T47D (cell line): ENCODE measurements around the gene ADGRF3.
"Not testable (repeated sequence)": the region's sequence is repeated elsewhere in the genome, so short reads cannot be mapped to it uniquely, and the experiment has no call there.

Source experiments
- DNase-seq, 2 experiments: peaks; one replicate each; pipeline versions ENCODE4 v3.0.0 to v3.0.0-alpha.2; 2011 to 2012; ENCODE audit warnings: low read depth in 1 of 2, low spot score in 1 of 2
- JUND ChIP-seq: IDR thresholded peaks from 2 replicates; pipeline ENCODE4 v1.6.1; 2012; ENCODE audit warnings: low read depth
- in situ Hi-C: cut with HindIII; loops from 2 replicates; pipeline ENCODE4 v1.10.0; 2016; ENCODE audit warnings: low sequenced_read_pairs, low pct_unique_long_range_greater_than_20kb

Gene ADGRF3

GRCh38 chr2:26326514-26326913 lies 20.1 kb downstream of the ADGRF3 start:
- in situ Hi-C loops = no loop called here
- DNase-seq = no peak

DNA sequence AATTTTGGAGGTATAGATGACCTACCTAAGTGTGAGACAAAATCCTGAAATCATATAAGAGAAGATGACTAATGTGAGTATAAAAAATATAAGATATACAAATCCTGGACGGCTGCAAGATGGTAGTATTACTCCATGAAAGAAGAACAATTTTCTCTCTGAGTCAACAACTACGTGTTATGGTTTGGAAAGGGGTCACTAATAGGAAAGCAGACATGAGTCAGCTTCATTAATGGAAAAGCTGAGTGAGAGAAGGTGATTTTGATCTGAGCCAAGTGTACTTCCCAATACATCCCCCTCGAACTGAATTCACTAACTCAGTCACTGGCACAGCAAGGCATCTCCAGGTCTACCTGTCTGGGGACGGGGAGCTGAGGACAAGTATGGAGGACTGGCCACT lies 20.7 kb downstream of the ADGRF3 start:
- in situ Hi-C loops = no loop called here

More at GRCh38 chr2:26326514-26326913, 20.1 kb downstream of the ADGRF3 start:
- TF ChIP-seq JUND = no peak

DNA sequence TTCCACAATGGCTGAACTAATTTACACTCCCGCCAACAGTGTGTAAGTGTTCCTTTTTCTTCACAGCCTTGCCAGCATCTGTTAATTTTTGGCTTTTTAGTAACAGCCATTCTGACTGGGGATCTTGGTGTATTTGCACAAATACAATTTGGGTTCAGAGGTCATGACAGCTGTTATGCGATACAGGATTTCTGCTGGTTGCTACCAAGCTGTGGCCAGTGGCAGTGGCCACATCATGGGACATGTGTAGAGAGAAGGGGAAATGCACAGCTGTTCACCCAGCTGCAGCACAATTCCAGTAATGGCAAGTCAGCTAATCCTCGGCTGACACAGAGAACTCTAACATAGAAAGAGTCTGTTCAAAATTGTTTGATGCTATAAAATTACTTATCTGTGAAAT lies 21.7 kb downstream of the ADGRF3 start:
- in situ Hi-C loops = no loop called here
- TF ChIP-seq JUND = no peak

More for the DNA sequence above, 20.7 kb downstream of the ADGRF3 start:
- no peak for DNase-seq
- TF ChIP-seq JUND = no peak

GRCh38 chr2:26324479-26324878 lies 22.1 kb downstream of the ADGRF3 start:
- DNase-seq, in situ Hi-C loops: not testable (repeated sequence)

More for the DNA sequence above, 21.7 kb downstream of the ADGRF3 start:
- DNase-seq = no peak

DNA sequence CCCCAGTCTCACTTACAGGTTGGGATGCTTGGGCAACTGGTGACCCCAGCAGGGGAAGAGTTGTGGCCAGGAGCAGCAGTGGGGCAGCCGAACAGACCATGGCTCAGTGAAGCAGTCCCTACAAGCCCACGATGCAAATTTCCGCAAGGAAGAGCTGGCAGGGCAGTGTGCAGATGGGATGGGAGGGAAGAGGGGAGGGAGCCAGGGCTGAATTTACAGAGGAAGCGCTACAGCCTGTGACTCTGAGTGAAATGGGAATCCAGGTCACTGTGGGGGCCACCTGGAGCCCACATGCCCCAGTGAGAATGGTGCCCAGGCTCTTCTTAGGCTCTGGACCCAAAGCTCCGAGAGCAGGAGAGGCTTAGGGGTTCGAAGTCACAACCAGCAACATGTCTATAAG lies 27.6 kb downstream of the ADGRF3 start:
- in situ Hi-C loops = no loop called here
- no peak for TF ChIP-seq JUND
- no peak for DNase-seq

DNA sequence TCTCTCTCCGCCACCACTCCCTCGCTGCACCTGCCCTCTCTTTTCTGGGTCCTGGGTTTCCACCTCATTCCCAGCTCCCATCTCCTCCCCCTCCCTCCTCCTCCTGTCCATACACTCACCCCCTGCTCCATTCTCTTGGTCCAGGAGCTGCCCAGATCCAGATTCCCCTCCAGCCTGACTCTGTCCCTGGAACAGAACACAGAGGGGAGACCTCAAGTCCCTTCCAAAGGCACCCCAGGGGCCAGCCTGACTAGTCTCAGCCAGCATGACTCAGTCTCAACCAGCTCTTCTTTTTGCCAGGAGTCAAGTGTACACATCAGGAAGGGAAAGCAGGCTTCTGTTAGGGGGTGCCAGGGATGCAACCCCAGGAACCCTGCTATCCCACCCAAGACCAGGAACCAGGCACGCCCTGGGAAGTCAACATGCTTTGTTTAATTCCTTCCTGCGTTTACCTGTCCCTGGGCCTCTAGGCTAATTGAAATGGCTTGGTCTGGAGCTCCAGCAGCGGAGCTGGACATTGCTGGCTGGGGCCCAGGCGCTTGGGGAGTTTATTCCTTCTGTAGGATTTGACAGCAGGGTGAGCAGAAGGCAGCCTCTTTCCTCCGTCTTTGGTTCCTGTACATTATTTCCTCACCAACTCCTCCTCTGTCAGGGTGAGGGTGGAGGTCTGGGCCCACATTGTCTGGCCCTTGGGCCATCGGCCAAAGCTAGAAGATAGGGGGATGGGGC lies 29.0 kb downstream of the ADGRF3 start:
- in situ Hi-C loops = no loop called here
- no peak for TF ChIP-seq JUND
- no peak for DNase-seq

DNA sequence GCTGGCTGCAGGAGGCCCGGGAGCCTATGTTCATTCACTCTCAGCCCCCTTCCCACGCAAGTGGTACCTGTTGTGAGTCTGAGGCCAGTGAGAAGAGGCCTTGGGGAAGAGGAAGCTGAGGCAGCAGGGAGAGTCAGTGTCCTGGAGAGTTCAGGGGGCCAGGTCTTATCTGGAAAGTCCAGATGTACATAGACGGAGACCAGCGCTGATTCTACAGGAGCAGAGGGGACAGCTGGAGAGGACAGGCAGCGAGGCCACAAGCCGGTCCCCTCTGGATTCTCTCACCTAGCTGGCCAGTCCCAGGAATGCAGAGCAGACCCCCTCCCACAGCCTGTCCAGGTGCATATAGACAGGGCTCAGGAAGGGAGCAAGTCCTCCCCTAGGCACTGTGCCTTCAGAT lies 29.7 kb downstream of the ADGRF3 start:
- no peak for DNase-seq
- in situ Hi-C loops = no loop called here

DNA sequence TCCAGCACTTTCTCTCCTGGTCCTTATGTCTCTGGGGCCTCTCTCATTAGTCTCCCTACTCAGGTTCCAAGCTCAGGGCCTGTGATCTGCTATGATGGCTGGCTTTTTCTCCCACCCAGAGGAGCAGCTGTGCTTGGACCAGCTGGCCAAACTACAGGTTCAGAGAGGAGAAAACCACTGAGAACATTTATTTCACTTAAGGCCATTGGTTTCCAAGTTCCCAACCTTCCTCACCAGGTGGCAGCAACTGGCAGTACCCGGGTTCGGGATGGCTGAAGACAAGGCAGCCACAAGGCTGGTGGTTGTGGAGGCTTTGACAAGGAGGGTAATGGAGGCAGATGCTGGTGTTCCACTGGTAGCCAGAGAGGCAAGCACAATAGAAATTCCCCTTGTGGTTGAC lies 30.5 kb downstream of the ADGRF3 start:
- in situ Hi-C loops = no loop called here
- DNase-seq = peak in 1 of 2 experiments; percentile 55
- no peak for TF ChIP-seq JUND

More for the DNA sequence above, 29.7 kb downstream of the ADGRF3 start:
- TF ChIP-seq JUND = no peak

GRCh38 chr2:26314243-26314642 lies 32.3 kb downstream of the ADGRF3 start:
- DNase-seq = no peak
- no peak for TF ChIP-seq JUND
- in situ Hi-C loops = no loop called here

DNA sequence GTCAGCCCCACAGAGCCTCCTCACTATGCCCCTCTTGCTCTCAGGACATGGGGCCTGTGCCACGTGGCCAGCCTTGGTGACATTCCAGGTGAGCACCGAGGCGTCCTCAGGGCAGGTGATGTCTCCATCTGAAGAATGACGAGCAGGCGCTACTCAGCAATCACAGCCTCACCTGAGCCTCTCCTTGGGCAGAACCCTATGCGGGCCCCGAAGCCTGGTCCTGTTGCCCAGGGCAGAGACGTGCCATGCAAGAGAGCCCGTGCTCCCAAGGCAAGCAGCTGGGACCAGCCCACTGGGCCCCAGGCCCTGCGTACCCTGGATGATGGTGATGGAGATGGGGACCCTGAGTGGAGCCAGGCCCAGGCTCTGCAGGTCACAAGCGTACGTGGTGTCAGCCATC lies 33.1 kb downstream of the ADGRF3 start:
- TF ChIP-seq JUND = no peak
- in situ Hi-C loops = no loop called here
- DNase-seq = no peak

DNA sequence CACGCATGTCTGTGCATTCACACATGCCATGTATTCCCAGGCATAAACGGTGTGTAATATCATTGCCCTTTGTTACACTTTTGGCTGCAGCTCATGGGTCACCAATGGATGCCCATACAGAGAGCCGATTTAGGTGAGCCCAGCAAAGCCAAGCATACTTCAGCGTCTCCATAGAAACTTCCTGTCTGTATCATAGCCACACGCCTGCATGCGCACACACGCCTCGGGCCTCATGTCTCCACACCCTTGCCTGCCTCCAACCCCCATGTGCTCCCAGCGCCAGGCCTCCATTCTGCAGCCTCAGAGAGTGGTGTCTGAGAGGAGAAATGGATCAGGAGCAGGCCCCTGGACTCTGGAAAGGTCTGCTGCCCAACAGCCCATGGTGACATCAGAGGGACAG lies 34.1 kb downstream of the ADGRF3 start:
- TF ChIP-seq JUND = no peak
- in situ Hi-C loops = no loop called here
- no peak for DNase-seq

DNA sequence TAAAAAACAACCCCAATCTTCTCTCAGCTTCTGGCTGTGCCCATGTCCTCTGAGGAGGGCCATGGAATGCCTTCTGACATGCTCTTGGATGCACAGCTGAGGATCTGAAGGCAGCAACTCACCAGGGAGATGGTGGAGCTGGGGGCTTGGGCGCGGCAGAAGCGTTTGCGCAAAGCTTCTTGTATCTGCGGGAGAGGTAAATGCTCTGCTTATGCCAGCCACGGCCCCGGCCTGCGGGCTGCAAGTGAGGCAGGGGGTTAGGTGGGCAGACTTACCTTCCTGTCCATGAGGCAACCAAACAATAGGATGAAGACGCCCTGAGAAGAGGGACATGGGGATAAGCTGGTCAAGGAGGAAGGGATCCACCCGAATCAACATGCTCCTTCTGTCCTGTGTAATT lies 36.7 kb downstream of the ADGRF3 start:
- no peak for TF ChIP-seq JUND
- DNase-seq = no peak
- in situ Hi-C loops = no loop called here

GRCh38 chr2:26305540-26305939 lies 41.0 kb downstream of the ADGRF3 start:
- in situ Hi-C loops = no loop called here
- TF ChIP-seq JUND = no peak

DNA sequence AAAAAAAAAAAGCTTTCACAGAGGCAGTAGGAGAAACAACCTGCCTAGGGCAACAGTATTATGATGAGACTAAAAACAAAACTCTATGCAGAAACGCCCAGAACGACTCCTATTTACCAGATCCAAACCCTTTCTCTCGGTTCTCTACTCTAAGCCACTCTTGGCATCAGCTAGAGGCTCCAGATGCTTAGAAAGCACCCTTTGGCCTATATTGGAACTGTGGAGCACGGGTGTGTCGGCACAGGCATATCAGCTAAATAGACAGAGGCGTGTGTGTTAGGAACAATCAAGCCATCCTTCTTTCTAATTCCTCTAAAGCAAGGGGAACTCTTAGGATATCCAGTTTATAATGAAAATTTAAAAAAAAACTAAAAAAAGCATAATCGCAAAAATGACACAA lies 41.5 kb downstream of the ADGRF3 start:
- in situ Hi-C loops, DNase-seq: not testable (repeated sequence)

More at GRCh38 chr2:26305540-26305939, 41.0 kb downstream of the ADGRF3 start:
- DNase-seq = no peak
